Measurements from ENCODE around the gene POPDC3. TPM values are rescaled to one million over a fixed set of nuclear protein-coding genes. Genes with fewer than 3 reads are reported as not detected.

POPDC3 gene
- total RNA-seq, 8 experiments from 2014 or later: 1.8 to 19.1 (median 4.8) TPM

GRCh38 chr6:105167914-105168313, 11.9 kb downstream of the POPDC3 start:
- ATAC-seq (replicated peaks in 6 of 8): peak in 2 of 8 experiments; percentile 8 to 65
- H3K4me1 ChIP-seq (replicated peaks in 1 of 2): peaks cover 25 to 26% of the 10 kb centered on the region in 2 donors
- in situ Hi-C loops (cut with MboI; ENCODE audit: low pct_unique_long_range_greater_than_20kb in 2 of 9, low sequenced_read_pairs in 9 of 9, unreplicated experiment in 9 of 9): no loop called here
- no peak overlapping the region for H3K27ac ChIP-seq
- H3K4me3 ChIP-seq: no peak overlapping the region

- peaks cover 25 to 29% of the 10 kb centered on the region in 2 donors for H3K4me1 ChIP-seq (replicated peaks in 1 of 2)
- in situ Hi-C loops (cut with MboI; ENCODE audit: low pct_unique_long_range_greater_than_20kb in 2 of 9, low sequenced_read_pairs in 9 of 9, unreplicated experiment in 9 of 9): no loop called here
- ATAC-seq (replicated peaks in 6 of 8): peak; percentile 75 to 97 (median 90)
- peak overlapping the region in 1 of 2 donors; percentile 23 for H3K27ac ChIP-seq
- 33 to 86% (median 63%) methylated on average over 1 to 2 of the region's 2 CpGs; no CpG with 5 or more reads in 1 of the 10 experiments for WGBS, 10 experiments
- H3K4me3 ChIP-seq: no peak overlapping the region
Observed at GRCh38 chr6:105164418-105164817, 15.4 kb downstream of the POPDC3 start.

GRCh38 chr6:105163183-105163582, 16.6 kb downstream of the POPDC3 start:
- in situ Hi-C loops (cut with MboI; ENCODE audit: low pct_unique_long_range_greater_than_20kb in 2 of 9, low sequenced_read_pairs in 9 of 9, unreplicated experiment in 9 of 9): no loop called here
- H3K4me3 ChIP-seq: no peak overlapping the region
- peak in 3 of 8 experiments; percentile 35 to 59 (median 43) for ATAC-seq (replicated peaks in 6 of 8)

GRCh38 chr6:105162377-105162776, 17.4 kb downstream of the POPDC3 start:
- WGBS, 10 experiments: 70 to 100% (median 94%) methylated on average over 1 to 13 of the region's 13 CpGs; no CpG with 5 or more reads in 1 of the 10 experiments
- in situ Hi-C loops (cut with MboI; ENCODE audit: low pct_unique_long_range_greater_than_20kb in 2 of 9, low sequenced_read_pairs in 9 of 9, unreplicated experiment in 9 of 9): no loop called here
- Histone ChIP-seq H3K4me1 (replicated peaks in 1 of 2) (peaks cover 25 to 29% of the 10 kb centered on the region in 2 donors), H3K27ac (no peak overlapping the region), H3K4me3 (no peak overlapping the region)
- no peak for ATAC-seq (replicated peaks in 6 of 8)

More at GRCh38 chr6:105163183-105163582, 16.6 kb downstream of the POPDC3 start:
- H3K27ac ChIP-seq: no peak overlapping the region
- H3K4me1 ChIP-seq (replicated peaks in 1 of 2): peaks cover 25 to 29% of the 10 kb centered on the region in 2 donors

GRCh38 chr6:105161421-105161820, 18.4 kb downstream of the POPDC3 start:
- Histone ChIP-seq H3K4me1 (replicated peaks in 1 of 2) (peaks cover 25 to 29% of the 10 kb centered on the region in 2 donors), H3K4me3 (no peak overlapping the region), H3K27ac (no peak overlapping the region)
- no peak for ATAC-seq (replicated peaks in 6 of 8)
- WGBS, 10 experiments: 40 to 100% (median 83%) methylated on average over 1 to 4 of the region's 4 CpGs
- in situ Hi-C loops (cut with MboI; ENCODE audit: low pct_unique_long_range_greater_than_20kb in 2 of 9, low sequenced_read_pairs in 9 of 9, unreplicated experiment in 9 of 9): no loop called here

- H3K4me1 ChIP-seq (replicated peaks in 1 of 2): no peaks in the 10 kb centered on the region
- no peak overlapping the region for H3K27ac ChIP-seq
- ATAC-seq (replicated peaks in 6 of 8): no peak
- 53 to 100% (median 88%) methylated on average over 1 to 3 of the region's 3 CpGs for WGBS, 10 experiments
- in situ Hi-C loops (cut with MboI; ENCODE audit: low pct_unique_long_range_greater_than_20kb in 2 of 9, low sequenced_read_pairs in 9 of 9, unreplicated experiment in 9 of 9): no loop called here
- no peak overlapping the region for H3K4me3 ChIP-seq
Observed at GRCh38 chr6:105153676-105154075, 26.1 kb downstream of the POPDC3 start.

GRCh38 chr6:105152880-105153279, 26.9 kb downstream of the POPDC3 start:
- in situ Hi-C loops (cut with MboI; ENCODE audit: low pct_unique_long_range_greater_than_20kb in 2 of 9, low sequenced_read_pairs in 9 of 9, unreplicated experiment in 9 of 9): no loop called here
- no peak overlapping the region for H3K4me3 ChIP-seq
- no peak overlapping the region for H3K27ac ChIP-seq
- no peak for ATAC-seq (replicated peaks in 6 of 8)
- H3K4me1 ChIP-seq (replicated peaks in 1 of 2): peaks cover 0 to 2% of the 10 kb centered on the region in 2 donors

GRCh38 chr6:105151644-105152043, 28.2 kb downstream of the POPDC3 start:
- Histone ChIP-seq H3K4me1 (replicated peaks in 1 of 2) (peaks cover 0 to 4% of the 10 kb centered on the region in 2 donors), H3K4me3 (no peak overlapping the region), H3K27ac (no peak overlapping the region)
- no peak for ATAC-seq (replicated peaks in 6 of 8)
- in situ Hi-C loops (cut with MboI; ENCODE audit: low pct_unique_long_range_greater_than_20kb in 2 of 9, low sequenced_read_pairs in 9 of 9, unreplicated experiment in 9 of 9): no loop called here

GRCh38 chr6:105138141-105138540, 41.7 kb downstream of the POPDC3 start:
- H3K4me1 ChIP-seq (replicated peaks in 1 of 2): no peaks in the 10 kb centered on the region
- H3K27ac ChIP-seq: no peak overlapping the region
- ATAC-seq (replicated peaks in 6 of 8): no peak
- no peak overlapping the region for H3K4me3 ChIP-seq
- in situ Hi-C loops (cut with MboI; ENCODE audit: low pct_unique_long_range_greater_than_20kb in 2 of 9, low sequenced_read_pairs in 9 of 9, unreplicated experiment in 9 of 9): no loop called here
- WGBS, 10 experiments: 70 to 100% (median 100%) methylated on average over 1 to 2 of the region's 2 CpGs; no CpG with 5 or more reads in 3 of the 10 experiments

GRCh38 chr6:105137388-105137787, 42.4 kb downstream of the POPDC3 start:
- peak overlapping the region; percentile 75 to 90 (median 86) for H3K4me3 ChIP-seq
- 0 to 30% (median 5%) methylated on average over 1 to 24 of the region's 32 CpGs; no CpG with 5 or more reads in 3 of the 10 experiments for WGBS, 10 experiments
- H3K27ac ChIP-seq: no peak overlapping the region
- no peaks in the 10 kb centered on the region for H3K4me1 ChIP-seq (replicated peaks in 1 of 2)
- ATAC-seq (replicated peaks in 6 of 8): peak in 4 of 8 experiments; percentile 5 to 12 (median 6)
- in situ Hi-C loops (cut with MboI; ENCODE audit: low pct_unique_long_range_greater_than_20kb in 2 of 9, low sequenced_read_pairs in 9 of 9, unreplicated experiment in 9 of 9): no loop called here

- WGBS, 10 experiments: 0% methylated on average over 1 to 52 of the region's 122 CpGs; no CpG with 5 or more reads in 8 of the 10 experiments
- H3K27ac ChIP-seq: no peak overlapping the region
- H3K4me1 ChIP-seq (replicated peaks in 1 of 2): no peaks in the 10 kb centered on the region
- in situ Hi-C loops (cut with MboI; ENCODE audit: low pct_unique_long_range_greater_than_20kb in 2 of 9, low sequenced_read_pairs in 9 of 9, unreplicated experiment in 9 of 9): no loop called here
- peak; percentile 76 to 85 (median 80) for ATAC-seq (replicated peaks in 6 of 8)
- peak overlapping the region; percentile 75 to 90 (median 86) for H3K4me3 ChIP-seq
Observed at GRCh38 chr6:105136431-105137350, 43.1 kb downstream of the POPDC3 start.

GRCh38 chr6:105135907-105136430, 43.8 kb downstream of the POPDC3 start:
- Histone ChIP-seq H3K4me3 (peak overlapping the region; percentile 75 to 90 (median 86)), H3K27ac (no peak overlapping the region), H3K4me1 (replicated peaks in 1 of 2) (no peaks in the 10 kb centered on the region)
- in situ Hi-C loops (cut with MboI; ENCODE audit: low pct_unique_long_range_greater_than_20kb in 2 of 9, low sequenced_read_pairs in 9 of 9, unreplicated experiment in 9 of 9): no loop called here
- peak in 2 of 8 experiments; percentile 7 to 10 for ATAC-seq (replicated peaks in 6 of 8)
- 2 to 50% (median 10%) methylated on average over 1 to 12 of the region's 24 CpGs for WGBS, 10 experiments

- Histone ChIP-seq H3K4me3 (no peak overlapping the region), H3K27ac (no peak overlapping the region), H3K4me1 (replicated peaks in 1 of 2) (no peaks in the 10 kb centered on the region)
- in situ Hi-C loops (cut with MboI; ENCODE audit: low pct_unique_long_range_greater_than_20kb in 2 of 9, low sequenced_read_pairs in 9 of 9, unreplicated experiment in 9 of 9): no loop called here
- 17 to 86% (median 65%) methylated on average over 1 to 4 of the region's 4 CpGs; no CpG with 5 or more reads in 1 of the 10 experiments for WGBS, 10 experiments
- no peak for ATAC-seq (replicated peaks in 6 of 8)
Observed at GRCh38 chr6:105135056-105135455, 44.8 kb downstream of the POPDC3 start.

Data from motor neuron (in vitro differentiated cells).